ENCODE results near the gene STAP1.
"Not testable (repeated sequence)": the region's sequence is repeated elsewhere in the genome, so short reads cannot be mapped to it uniquely, and the experiment has no call there.

- TF ChIP-seq CTCF (conservative IDR thresholded peaks at IDR 0.05 in 1 of 2, IDR thresholded peaks at IDR 0.05 in 1 of 2; ENCODE audit: low read depth in 1 of 2, low read length in 2 of 2); EZH2 (IDR thresholded peaks at IDR 0.05; ENCODE audit: low read length, missing control alignments): not testable (repeated sequence)
Observed at GRCh38 chr4:67552146-67552792, 6.3 kb upstream of the STAP1 start.

All from fibroblast of lung (primary cell).